ENCODE data around the gene MEOX1.

Gene MEOX1

DNA sequence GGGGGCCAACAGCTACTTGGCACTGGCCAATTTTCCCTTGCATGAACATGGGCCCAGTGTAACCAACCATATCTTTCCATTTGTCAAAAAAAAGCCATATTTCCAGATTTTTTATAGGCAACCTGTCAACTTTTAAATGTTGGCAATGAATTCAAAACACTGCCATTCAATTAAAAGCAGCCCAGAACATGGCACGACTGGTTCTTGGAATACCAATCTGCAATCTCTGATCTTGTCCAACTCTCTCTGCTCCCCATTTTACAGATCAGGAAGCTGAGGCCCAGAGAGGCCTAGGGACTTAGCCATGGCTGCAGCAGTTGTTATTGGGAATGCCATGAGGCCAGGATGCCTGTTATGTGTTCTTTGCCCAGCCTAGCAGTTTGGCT is 8.9 kb upstream of the MEOX1 start:
- Histone ChIP-seq H3K4me1 (ENCODE audit: control insufficient read depth, low read depth, low read length) (peaks cover 5% of the 10 kb centered on the region), H4K5ac (ENCODE audit: low read length) (no peak overlapping the region), H4K8ac (ENCODE audit: low read depth, low read length) (no peak overlapping the region), H3K4me2 (ENCODE audit: low read length) (no peak overlapping the region), H3K4ac (ENCODE audit: low read depth, low read length) (no peak overlapping the region), H3K9ac (ENCODE audit: low read length) (no peak overlapping the region), H2BK5ac (ENCODE audit: low read length) (no peak overlapping the region), H2BK120ac (ENCODE audit: low read depth, low read length) (no peak overlapping the region), H3K27me3 (ENCODE audit: insufficient read depth, low read length, poor library complexity) (no peaks in the 10 kb centered on the region), H3K56ac (ENCODE audit: low read length) (no peak overlapping the region), H3K79me1 (ENCODE audit: low read length) (no peaks in the 10 kb centered on the region), H3K27ac (ENCODE audit: low read depth, low read length) (no peak overlapping the region), H2BK15ac (replicated peaks; ENCODE audit: low read depth) (no peak overlapping the region), H3K23ac (ENCODE audit: low read length) (no peak overlapping the region), H3K18ac (ENCODE audit: low read length) (no peak overlapping the region), H2AK5ac (ENCODE audit: low read length) (no peak overlapping the region), H3K79me2 (ENCODE audit: control insufficient read depth, insufficient read depth, low read length) (no peaks in the 10 kb centered on the region), H3K36me3 (ENCODE audit: control insufficient read depth, insufficient read depth, low read length) (no peaks in the 10 kb centered on the region), H3K4me3 (ENCODE audit: low read length) (no peak overlapping the region)
- DNase-seq, result no peak
- no CpG with 5 or more reads among the region's 1 CpG for WGBS (ENCODE audit: extremely low coverage, insufficient coverage, low lambda C conversion rate)

DNA sequence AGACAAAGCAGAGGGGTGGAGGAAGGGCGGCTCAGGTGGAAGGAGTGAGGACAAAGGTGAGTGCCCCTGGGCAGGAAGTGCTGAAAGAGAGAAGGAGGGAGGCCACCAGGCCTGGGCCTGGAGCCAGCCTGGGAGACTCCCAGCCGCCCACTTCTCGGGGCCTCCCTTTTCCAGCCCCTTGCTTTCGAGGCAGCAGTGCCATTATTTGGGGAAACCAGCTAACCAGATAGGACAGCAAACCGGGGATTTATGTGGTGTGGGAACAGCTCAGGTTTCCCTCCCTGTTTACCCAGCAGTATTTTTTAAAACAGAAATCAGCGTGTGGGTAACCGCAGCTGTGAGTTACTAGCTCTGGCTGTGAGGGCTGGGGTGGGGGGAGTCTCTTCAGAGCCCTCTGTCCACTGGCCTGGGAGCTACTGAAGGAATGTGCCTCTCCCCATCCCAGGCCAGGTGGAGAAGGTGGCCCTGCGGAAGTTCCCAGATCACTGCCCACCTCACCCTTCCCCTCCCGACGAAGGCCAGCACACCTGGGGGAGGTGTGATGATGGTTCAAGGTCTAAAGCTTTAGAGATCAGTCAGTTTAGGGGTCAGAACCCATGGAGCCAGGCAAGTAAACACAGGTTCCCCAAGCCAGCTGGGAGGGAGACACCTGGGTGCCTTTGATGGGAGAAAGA is 8.4 kb upstream of the MEOX1 start:
- WGBS (ENCODE audit: extremely low coverage, insufficient coverage, low lambda C conversion rate), result no CpG with 5 or more reads among the region's 10 CpGs
- no peak overlapping the region for H3K27ac ChIP-seq (ENCODE audit: low read depth, low read length)
- DNase-seq, result peak; percentile 43

DNA sequence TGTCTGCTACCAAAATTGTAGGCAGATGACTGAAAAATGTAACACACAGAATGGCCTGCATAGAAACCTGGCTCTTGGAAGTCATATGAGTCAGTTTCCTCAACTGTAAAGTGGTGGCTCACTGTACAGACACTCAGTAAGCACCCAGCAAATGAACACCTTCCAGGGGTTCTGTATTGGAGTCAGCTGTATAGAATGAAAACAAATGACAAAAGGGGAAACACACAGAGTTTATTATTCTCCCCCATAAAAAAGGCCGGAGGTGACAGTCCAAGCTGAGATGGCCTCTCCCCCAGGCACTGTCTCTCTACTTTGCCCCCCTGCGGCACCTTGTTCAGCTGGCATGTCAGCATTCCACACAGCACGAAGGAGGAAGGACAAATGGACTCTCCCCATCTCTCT is 6.2 kb upstream of the MEOX1 start:
- no peak for DNase-seq
- Histone ChIP-seq H3K79me1 (ENCODE audit: low read length) (no peaks in the 10 kb centered on the region), H3K27me3 (ENCODE audit: insufficient read depth, low read length, poor library complexity) (no peaks in the 10 kb centered on the region), H3K4me3 (ENCODE audit: low read length) (no peak overlapping the region), H4K8ac (ENCODE audit: low read depth, low read length) (no peak overlapping the region), H3K4ac (ENCODE audit: low read depth, low read length) (no peak overlapping the region), H3K18ac (ENCODE audit: low read length) (no peak overlapping the region), H3K27ac (ENCODE audit: low read depth, low read length) (no peak overlapping the region), H4K5ac (ENCODE audit: low read length) (no peak overlapping the region), H3K4me2 (ENCODE audit: low read length) (no peak overlapping the region), H2BK15ac (replicated peaks; ENCODE audit: low read depth) (no peak overlapping the region), H2AK5ac (ENCODE audit: low read length) (no peak overlapping the region), H3K79me2 (ENCODE audit: control insufficient read depth, insufficient read depth, low read length) (no peaks in the 10 kb centered on the region), H3K56ac (ENCODE audit: low read length) (no peak overlapping the region), H2BK120ac (ENCODE audit: low read depth, low read length) (no peak overlapping the region), H3K9ac (ENCODE audit: low read length) (no peak overlapping the region), H3K36me3 (ENCODE audit: control insufficient read depth, insufficient read depth, low read length) (no peaks in the 10 kb centered on the region), H3K23ac (ENCODE audit: low read length) (no peak overlapping the region), H3K4me1 (ENCODE audit: control insufficient read depth, low read depth, low read length) (peaks cover 5% of the 10 kb centered on the region), H2BK5ac (ENCODE audit: low read length) (no peak overlapping the region)
- WGBS (ENCODE audit: extremely low coverage, insufficient coverage, low lambda C conversion rate), result no CpG with 5 or more reads among the region's 3 CpGs

More for the DNA sequence above, 8.4 kb upstream of the MEOX1 start:
- H3K27me3 ChIP-seq (ENCODE audit: insufficient read depth, low read length, poor library complexity), result no peaks in the 10 kb centered on the region
- peak overlapping the region; percentile 37 for H3K23ac ChIP-seq (ENCODE audit: low read length)
- no peaks in the 10 kb centered on the region for H3K79me1 ChIP-seq (ENCODE audit: low read length)
- peak overlapping the region; percentile 92 for H3K18ac ChIP-seq (ENCODE audit: low read length)
- H2BK120ac ChIP-seq (ENCODE audit: low read depth, low read length), result no peak overlapping the region
- no peak overlapping the region for H2BK15ac ChIP-seq (replicated peaks; ENCODE audit: low read depth)
- H3K56ac ChIP-seq (ENCODE audit: low read length), result peak overlapping the region; percentile 71
- no peak overlapping the region for H4K5ac ChIP-seq (ENCODE audit: low read length)
- no peaks in the 10 kb centered on the region for H3K36me3 ChIP-seq (ENCODE audit: control insufficient read depth, insufficient read depth, low read length)
- no peak overlapping the region for H2BK5ac ChIP-seq (ENCODE audit: low read length)
- no peak overlapping the region for H3K4me3 ChIP-seq (ENCODE audit: low read length)
- H2AK5ac ChIP-seq (ENCODE audit: low read length), result peak overlapping the region; percentile 46
- peaks cover 5% of the 10 kb centered on the region for H3K4me1 ChIP-seq (ENCODE audit: control insufficient read depth, low read depth, low read length)
- H3K4me2 ChIP-seq (ENCODE audit: low read length), result no peak overlapping the region
- H4K8ac ChIP-seq (ENCODE audit: low read depth, low read length), result no peak overlapping the region
- H3K4ac ChIP-seq (ENCODE audit: low read depth, low read length), result no peak overlapping the region
- H3K79me2 ChIP-seq (ENCODE audit: control insufficient read depth, insufficient read depth, low read length), result no peaks in the 10 kb centered on the region
- H3K9ac ChIP-seq (ENCODE audit: low read length), result peak overlapping the region; percentile 57

DNA sequence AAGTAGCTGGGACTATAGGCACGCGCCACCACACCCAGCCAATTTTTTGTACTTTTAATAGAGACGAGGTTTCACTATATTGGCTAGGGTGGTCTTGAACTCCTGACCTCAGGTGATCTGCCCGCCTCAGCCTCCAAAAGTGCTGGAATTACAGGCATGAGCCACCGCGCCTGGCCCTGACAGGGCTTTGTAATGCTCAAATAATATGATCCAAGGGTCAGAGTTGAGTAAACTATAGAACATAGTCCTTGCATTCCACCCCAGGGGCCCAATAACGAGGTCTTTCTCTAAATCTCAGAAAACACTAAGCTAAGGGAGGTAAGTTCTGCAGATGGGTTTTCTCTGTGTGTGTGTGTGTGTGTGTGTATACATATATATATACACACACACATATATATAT is 5.8 kb upstream of the MEOX1 start:
- H3K4ac ChIP-seq (ENCODE audit: low read depth, low read length), result no peak overlapping the region
- H3K36me3 ChIP-seq (ENCODE audit: control insufficient read depth, insufficient read depth, low read length), result no peaks in the 10 kb centered on the region
- no peak overlapping the region for H2BK120ac ChIP-seq (ENCODE audit: low read depth, low read length)
- H4K5ac ChIP-seq (ENCODE audit: low read length), result no peak overlapping the region
- no peaks in the 10 kb centered on the region for H3K79me2 ChIP-seq (ENCODE audit: control insufficient read depth, insufficient read depth, low read length)
- no CpG with 5 or more reads among the region's 7 CpGs for WGBS (ENCODE audit: extremely low coverage, insufficient coverage, low lambda C conversion rate)
- no peak overlapping the region for H2AK5ac ChIP-seq (ENCODE audit: low read length)
- H3K9ac ChIP-seq (ENCODE audit: low read length), result no peak overlapping the region
- peaks cover 5% of the 10 kb centered on the region for H3K4me1 ChIP-seq (ENCODE audit: control insufficient read depth, low read depth, low read length)
- no peak overlapping the region for H4K8ac ChIP-seq (ENCODE audit: low read depth, low read length)
- H3K4me3 ChIP-seq (ENCODE audit: low read length), result no peak overlapping the region
- no peak overlapping the region for H3K4me2 ChIP-seq (ENCODE audit: low read length)
- no peak overlapping the region for H3K56ac ChIP-seq (ENCODE audit: low read length)
- no peak overlapping the region for H3K18ac ChIP-seq (ENCODE audit: low read length)
- H3K27me3 ChIP-seq (ENCODE audit: insufficient read depth, low read length, poor library complexity), result no peaks in the 10 kb centered on the region
- H3K23ac ChIP-seq (ENCODE audit: low read length), result no peak overlapping the region
- H3K79me1 ChIP-seq (ENCODE audit: low read length), result no peaks in the 10 kb centered on the region
- DNase-seq, result no peak
- no peak overlapping the region for H2BK15ac ChIP-seq (replicated peaks; ENCODE audit: low read depth)
- H2BK5ac ChIP-seq (ENCODE audit: low read length), result no peak overlapping the region
- H3K27ac ChIP-seq (ENCODE audit: low read depth, low read length), result no peak overlapping the region

DNA sequence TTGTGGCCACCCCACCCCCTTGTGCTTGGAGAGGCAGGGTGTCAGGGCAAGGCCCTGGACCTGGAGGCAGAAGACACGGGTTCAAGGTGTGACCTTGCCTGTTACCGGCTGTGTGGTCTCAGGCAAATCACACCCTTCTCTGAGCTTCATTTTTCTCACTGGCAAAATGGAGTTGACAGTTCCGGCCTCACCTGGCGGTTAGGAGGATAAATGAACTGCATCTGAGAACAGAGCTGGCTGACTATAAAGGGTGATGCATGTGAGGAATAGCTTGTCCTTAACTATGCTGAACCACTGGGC is 4.2 kb upstream of the MEOX1 start:
- Histone ChIP-seq H3K79me1 (ENCODE audit: low read length) (no peaks in the 10 kb centered on the region), H3K79me2 (ENCODE audit: control insufficient read depth, insufficient read depth, low read length) (no peaks in the 10 kb centered on the region), H3K56ac (ENCODE audit: low read length) (no peak overlapping the region), H4K8ac (ENCODE audit: low read depth, low read length) (no peak overlapping the region), H3K9ac (ENCODE audit: low read length) (no peak overlapping the region), H3K36me3 (ENCODE audit: control insufficient read depth, insufficient read depth, low read length) (no peaks in the 10 kb centered on the region), H3K27me3 (ENCODE audit: insufficient read depth, low read length, poor library complexity) (no peaks in the 10 kb centered on the region), H2BK5ac (ENCODE audit: low read length) (no peak overlapping the region), H3K4me2 (ENCODE audit: low read length) (no peak overlapping the region), H3K18ac (ENCODE audit: low read length) (no peak overlapping the region), H3K4me3 (ENCODE audit: low read length) (no peak overlapping the region), H2AK5ac (ENCODE audit: low read length) (no peak overlapping the region), H2BK120ac (ENCODE audit: low read depth, low read length) (no peak overlapping the region), H4K5ac (ENCODE audit: low read length) (no peak overlapping the region), H3K4ac (ENCODE audit: low read depth, low read length) (no peak overlapping the region), H3K4me1 (ENCODE audit: control insufficient read depth, low read depth, low read length) (peaks cover 5% of the 10 kb centered on the region), H3K27ac (ENCODE audit: low read depth, low read length) (no peak overlapping the region), H3K23ac (ENCODE audit: low read length) (no peak overlapping the region), H2BK15ac (replicated peaks; ENCODE audit: low read depth) (no peak overlapping the region)
- DNase-seq, result no peak
- WGBS (ENCODE audit: extremely low coverage, insufficient coverage, low lambda C conversion rate), result no CpG with 5 or more reads among the region's 4 CpGs
